Smooth muscle cell (in vitro differentiated cells): ENCODE measurements around the gene HSD17B14. TPM values are rescaled to one million over a fixed set of nuclear protein-coding genes. Genes with fewer than 3 reads are reported as not detected.
"Not testable (repeated sequence)": the region's sequence is repeated elsewhere in the genome, so short reads cannot be mapped to it uniquely, and the experiment has no call there.

ENCODE experiments used
- DNase-seq: peaks from one replicate; lab custom pipeline; 2025; ENCODE audit not compliant: unreplicated experiment; lab: John Stamatoyannopoulos, UW
- H2AFZ ChIP-seq: fragments of 200-600 bp; sonication (generic); 2 replicates; pipeline ENCODE4 v1.6.0; 2016; ENCODE audit warnings: antibody characterized with exemption, low read depth, mild to moderate bottlenecking
- H3F3A ChIP-seq: fragments of 200-600 bp; sonication (generic); 2 replicates; pipeline ENCODE4 v1.6.0; 2017; ENCODE audit warnings: antibody characterized with exemption, low read depth
- H3K27ac ChIP-seq: fragments of 200-600 bp; sonication (generic); 2 replicates; pipeline ENCODE4 v1.5.1; 2016; ENCODE audit warnings: low read depth, mild to moderate bottlenecking
- H3K27me3 ChIP-seq: fragments of 200-600 bp; sonication (generic); 2 replicates; pipeline ENCODE4 v1.6.1; 2016; ENCODE audit warnings: low read depth, mild to moderate bottlenecking
- H3K36me3 ChIP-seq: fragments of 200-600 bp; sonication (generic); 2 replicates; pipeline ENCODE4 v1.5.1; 2016; ENCODE audit warnings: low read depth
- H3K4me1 ChIP-seq: fragments of 200-600 bp; sonication (generic); 2 replicates; pipeline ENCODE4 v1.5.1; 2016; ENCODE audit warnings: low read depth
- H3K4me2 ChIP-seq: fragments of 200-600 bp; sonication (generic); 2 replicates; pipeline ENCODE4 v1.6.0; 2016; ENCODE audit warnings: mild to moderate bottlenecking
- H3K4me3 ChIP-seq: fragments of 200-600 bp; sonication (generic); 2 replicates; pipeline ENCODE4 v1.5.1; 2016; ENCODE audit warnings: mild to moderate bottlenecking
- H3K79me2 ChIP-seq: fragments of 200-600 bp; sonication (generic); 2 replicates; pipeline ENCODE4 v1.6.0; 2016; ENCODE audit warnings: low read depth, mild to moderate bottlenecking
- H3K9ac ChIP-seq: fragments of 200-600 bp; sonication (generic); 2 replicates; pipeline ENCODE4 v1.6.0; 2016; ENCODE audit warnings: low read depth
- H3K9me3 ChIP-seq: fragments of 200-600 bp; sonication (generic); replicated peaks from 2 replicates; pipeline ENCODE4 v1.5.1; 2016; ENCODE audit warnings: low read depth
- H4K20me1 ChIP-seq: fragments of 200-600 bp; sonication (generic); 2 replicates; pipeline ENCODE4 v1.6.0; 2016; ENCODE audit warnings: low read depth
- CTCF ChIP-seq: fragments of 200-600 bp; sonication (generic); IDR thresholded peaks from 2 replicates; pipeline ENCODE4 v1.5.1; 2017; ENCODE audit warnings: borderline replicate concordance, mild to moderate bottlenecking, antibody characterized with exemption; ENCODE audit not compliant: insufficient read depth, poor library complexity, severe bottlenecking
- WGBS: methylation state at CpG from one replicate; pipeline ENCODE4 v1.1.7; 2016; ENCODE audit warnings: low lambda C conversion rate; 5-methylcytosine and 5-hydroxymethylcytosine counted together
- polyA plus RNA-seq: library from polyadenylated mRNA; unstranded; fragments of >200 nt; fragmentation: Nextera tagmentation; extraction: Ambion mirVana; gene quantifications from 2 replicates; pipeline ENCODE4 v1.2.1, GENCODE V29; 2016
- total RNA-seq: library from RNA; depleted of rRNA; stranded (reverse); fragments of >200 nt; gene quantifications from 2 replicates; pipeline ENCODE4 v1.2.3, GENCODE V29; 2014

The HSD17B14 gene
- total and polyA plus RNA-seq, 2 experiments from 2014 or later: 16.4 to 19.3 TPM

- Histone ChIP-seq H3K36me3 (no peaks in the 10 kb centered on the region), H4K20me1 (peaks cover 45% of the 10 kb centered on the region), H3K4me2 (peak overlapping the region; percentile 17), H3F3A (peaks cover 36% of the 10 kb centered on the region), H3K9ac (no peak overlapping the region), H3K4me3 (no peak overlapping the region), H3K27me3 (no peaks in the 10 kb centered on the region), H2AFZ (no peak overlapping the region), H3K4me1 (peaks cover 13% of the 10 kb centered on the region), H3K79me2 (peaks cover 20% of the 10 kb centered on the region), H3K27ac (peak overlapping the region; percentile 100), H3K9me3 (no peaks in the 10 kb centered on the region)
- WGBS: 76% methylated on average over 13 of the region's 13 CpGs
- DNase-seq: no peak
- TF ChIP-seq CTCF: no peak
Observed at GRCh38 chr19:48879025-48879637, 42.8 kb upstream of the HSD17B14 start.

DNA sequence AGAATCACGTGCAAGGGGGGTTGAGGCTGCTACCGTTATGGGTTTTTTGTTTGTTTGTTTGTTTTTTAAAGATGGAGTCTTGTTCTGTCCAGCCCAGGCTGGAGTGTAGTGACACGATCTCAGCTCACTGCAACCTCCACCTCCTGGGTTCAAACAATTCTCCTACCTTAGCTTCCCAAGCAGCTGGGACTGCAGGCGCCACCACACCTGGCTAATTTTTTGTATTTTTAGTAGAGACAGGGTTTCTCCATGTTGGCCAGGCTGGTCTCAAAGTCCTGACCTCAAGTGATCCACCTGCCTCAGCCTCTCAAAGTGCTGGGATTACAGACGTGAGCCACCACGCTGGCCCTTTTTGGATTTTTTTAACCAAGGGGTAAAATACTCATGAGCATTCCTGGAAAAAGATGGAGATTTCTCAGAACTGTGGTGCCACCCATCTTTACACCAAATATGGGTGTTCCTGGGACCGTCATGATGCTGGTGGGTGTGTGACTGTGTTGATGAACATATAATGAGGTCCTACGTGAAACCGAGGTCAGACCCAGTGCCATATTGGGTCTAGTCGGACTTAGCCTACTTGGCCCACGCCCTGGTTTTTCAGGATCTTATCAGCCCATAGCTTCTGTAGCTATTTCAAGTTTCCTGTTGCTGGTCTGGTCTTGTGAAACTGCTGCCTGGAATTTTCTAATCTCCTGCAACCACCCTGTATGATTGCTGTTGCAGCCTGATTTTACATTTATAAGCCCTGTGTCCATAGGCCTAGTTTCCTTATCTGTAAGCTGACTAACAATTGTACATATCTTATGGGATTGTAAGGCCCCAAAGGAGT, 42.1 kb upstream of the HSD17B14 start:
- Histone ChIP-seq H3K4me3 (no peak overlapping the region), H3K4me2 (peak overlapping the region; percentile 17), H3K79me2 (peaks cover 27% of the 10 kb centered on the region), H4K20me1 (peaks cover 52% of the 10 kb centered on the region), H3K36me3 (no peaks in the 10 kb centered on the region), H2AFZ (no peak overlapping the region), H3K9me3 (no peaks in the 10 kb centered on the region), H3K27me3 (no peaks in the 10 kb centered on the region), H3K4me1 (peaks cover 13% of the 10 kb centered on the region), H3K27ac (peak overlapping the region; percentile 100), H3K9ac (no peak overlapping the region), H3F3A (peaks cover 43% of the 10 kb centered on the region)
- no peak for DNase-seq
- WGBS: 30% methylated on average over 11 of the region's 11 CpGs
- TF ChIP-seq CTCF: no peak

DNA sequence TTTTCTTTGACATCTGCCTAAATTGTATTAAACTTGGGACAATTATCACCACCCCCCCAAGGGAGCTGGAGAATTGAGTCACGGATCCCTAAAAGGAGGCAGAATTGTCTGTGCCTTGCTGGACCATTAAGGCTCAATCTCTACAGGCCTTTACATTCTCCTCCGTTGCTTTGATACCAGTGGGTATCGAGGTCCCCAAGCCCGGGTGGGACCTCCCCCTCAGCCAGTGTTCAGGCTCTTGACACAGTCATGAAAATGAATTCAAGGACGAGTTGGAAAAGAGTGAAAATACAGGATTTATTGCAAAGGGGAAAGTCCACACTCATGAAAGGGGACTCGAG, 41.5 kb upstream of the HSD17B14 start:
- H3F3A ChIP-seq: peaks cover 48% of the 10 kb centered on the region
- WGBS: 73% methylated on average over 6 of the region's 6 CpGs
- H3K36me3 ChIP-seq: no peaks in the 10 kb centered on the region

DNA sequence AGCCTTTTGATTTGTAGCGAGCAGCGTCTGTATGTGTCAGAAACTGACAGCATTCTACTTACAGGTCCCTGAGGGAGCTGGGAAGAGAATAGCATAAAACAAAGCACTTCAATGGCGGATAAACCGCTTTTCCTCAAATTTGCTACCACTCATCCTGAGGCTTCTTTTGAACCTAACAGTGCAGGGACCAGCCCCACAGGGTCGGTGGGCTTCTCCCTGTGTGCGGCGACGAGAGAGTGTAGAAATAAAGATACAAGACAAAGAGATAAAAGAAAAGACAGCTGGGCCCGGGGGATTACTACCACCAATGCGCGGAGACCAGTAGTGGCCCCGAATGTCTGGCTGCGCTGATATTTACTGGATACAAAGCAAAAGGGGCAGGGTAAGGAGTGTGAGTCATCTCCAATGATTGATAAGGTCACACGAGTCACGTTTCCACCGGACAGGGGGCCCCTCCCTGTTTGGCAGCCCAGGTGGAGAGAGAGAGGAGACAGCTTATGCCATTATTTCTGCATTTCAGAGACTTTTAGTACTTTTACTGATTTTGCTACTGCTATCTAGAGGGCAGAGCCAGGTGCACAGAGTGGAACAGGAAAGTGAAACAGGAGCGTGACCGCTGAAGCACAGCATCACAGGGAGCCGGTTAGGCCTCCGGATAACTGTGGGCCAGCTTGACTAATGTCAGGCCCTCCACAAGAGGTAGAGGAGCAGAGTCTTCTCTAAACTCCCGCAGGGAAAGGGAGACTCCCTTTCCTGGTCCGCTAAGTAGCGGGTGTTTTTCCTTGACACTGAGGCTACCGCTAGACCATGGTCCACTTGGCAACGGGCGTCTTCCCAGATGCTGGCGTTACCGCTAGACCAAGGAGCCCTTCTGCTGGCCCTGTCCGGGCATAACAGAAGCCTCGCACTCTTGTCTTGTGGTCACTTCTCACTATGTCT, 40.0 kb upstream of the HSD17B14 start:
- peak overlapping the region; percentile 100 for H3K9ac ChIP-seq
- not testable (repeated sequence) for H3K27me3 ChIP-seq, H3K9me3 ChIP-seq, H2AFZ ChIP-seq, DNase-seq, H3K36me3 ChIP-seq
- peaks cover 63% of the 10 kb centered on the region for H4K20me1 ChIP-seq
- peaks cover 13% of the 10 kb centered on the region for H3K4me1 ChIP-seq
- peak overlapping the region; percentile 97 for H3K4me3 ChIP-seq
- H3F3A ChIP-seq: peaks cover 48% of the 10 kb centered on the region
- H3K27ac ChIP-seq: peak overlapping the region; percentile 100
- 65% methylated on average over 30 of the region's 30 CpGs for WGBS
- peak overlapping the region; percentile 98 for H3K4me2 ChIP-seq
- H3K79me2 ChIP-seq: peaks cover 38% of the 10 kb centered on the region

More for the DNA sequence above, 41.5 kb upstream of the HSD17B14 start:
- Histone ChIP-seq H3K9me3 (no peaks in the 10 kb centered on the region), H4K20me1 (peaks cover 58% of the 10 kb centered on the region), H3K4me3 (no peak overlapping the region), H3K27me3 (no peaks in the 10 kb centered on the region), H3K27ac (peak overlapping the region; percentile 100), H3K4me1 (peaks cover 13% of the 10 kb centered on the region), H3K79me2 (peaks cover 33% of the 10 kb centered on the region), H3K9ac (no peak overlapping the region), H2AFZ (no peak overlapping the region), H3K4me2 (peak overlapping the region; percentile 17)
- no peak for DNase-seq
- TF ChIP-seq CTCF: no peak
